BJ (cell line): ENCODE data around the gene RACGAP1. TPM values are rescaled to one million over a fixed set of nuclear protein-coding genes. Genes with fewer than 3 reads are reported as not detected.

Experiments used
- CTCF ChIA-PET: fragments of 350-600 bp; formaldehyde crosslinking; extraction: SDS; loops from one replicate; lab custom pipeline; 2021; ENCODE audit warnings: antibody characterized with exemption, inconsistent platforms; lab: Yijun Ruan, JAX
- POLR2A ChIA-PET: fragments of 300-600 bp; sonication (Branson Sonifier 250); formaldehyde crosslinking; extraction: SDS; loops from one replicate; lab custom pipeline; 2021; ENCODE audit warnings: antibody characterized with exemption; lab: Charles Lee
- DNase-seq: peaks from one replicate; pipeline ENCODE4 v3.0.0-alpha.2; 2011; ENCODE audit warnings: low read depth
- H3K27me3 ChIP-seq: 2 replicates; pipeline ENCODE4 v1.6.0; 2011; ENCODE audit warnings: low read length; ENCODE audit not compliant: control insufficient read depth, insufficient read depth
- H3K36me3 ChIP-seq: 2 replicates; pipeline ENCODE4 v1.5.1; 2011; ENCODE audit warnings: low read length; ENCODE audit not compliant: control insufficient read depth, insufficient read depth
- H3K4me3 ChIP-seq: 2 replicates; pipeline ENCODE4 v1.5.1; 2011; ENCODE audit warnings: low read depth, mild to moderate bottlenecking, control low read depth, low read length
- CTCF ChIP-seq: IDR thresholded peaks from 2 replicates; pipeline ENCODE4 v1.5.1; 2011; ENCODE audit warnings: low read depth, mild to moderate bottlenecking, control low read depth, inconsistent platforms, low read length, moderate library complexity; ENCODE audit not compliant: insufficient read depth
- polyA plus RNA-seq: library from polyadenylated mRNA; depleted of rRNA; stranded (reverse); fragments of >200 nt; gene quantifications from 2 replicates; pipeline ENCODE4 v1.2.3, GENCODE V29; 2011; rRNA removed

Gene RACGAP1
- polyA plus RNA-seq, 1 experiment = 42.8 TPM

GRCh38 chr12:49942512-49942893 lies 82.8 kb downstream of the RACGAP1 start:
- no peak for DNase-seq
- 0 out of 2 replicates have a peak, but pooled peaks cover 1% of the 10 kb centered on the region for H3K27me3 ChIP-seq
- no peak for TF ChIP-seq CTCF
- H3K4me3 ChIP-seq = no peak overlapping the region
- CTCF ChIA-PET = interaction anchor here (1.1 to 2.7 kb wide), 5 partner anchors 16 to 128 kb away, joined by 3 to 14 read pairs (median 5); no protein-coding TSS in a partner anchor
- no peaks in the 10 kb centered on the region for H3K36me3 ChIP-seq
- POLR2A ChIA-PET = no interaction called here

GRCh38 chr12:49941556-49942511 lies 83.5 kb downstream of the RACGAP1 start:
- Histone ChIP-seq H3K27me3 (0 out of 2 replicates have a peak, but pooled peaks cover 1% of the 10 kb centered on the region), H3K4me3 (no peak overlapping the region), H3K36me3 (no peaks in the 10 kb centered on the region)
- POLR2A ChIA-PET = no interaction called here
- no peak for TF ChIP-seq CTCF
- CTCF ChIA-PET = interaction anchor here (0.7 to 2.7 kb wide), 7 partner anchors 17 to 152 kb away, joined by 3 to 14 read pairs (median 3); no protein-coding TSS in a partner anchor
- no peak for DNase-seq

- no peak overlapping the region for H3K4me3 ChIP-seq
- ChIA-PET POLR2A (no interaction called here), CTCF (interaction anchor here (0.8 to 1.7 kb wide), 5 partner anchors 9 to 198 kb away, joined by 3 to 5 read pairs (median 3); partner anchors contain the start of genes AQP2 and TMBIM6)
- H3K36me3 ChIP-seq = no peaks in the 10 kb centered on the region
- TF ChIP-seq CTCF = no peak
- no peak for DNase-seq
- 0 out of 2 replicates have a peak, but pooled peaks cover 1% of the 10 kb centered on the region for H3K27me3 ChIP-seq
Measured at GRCh38 chr12:49939707-49940106, 85.6 kb downstream of the RACGAP1 start.

GRCh38 chr12:49939307-49939706 lies 86.0 kb downstream of the RACGAP1 start:
- no peak overlapping the region for H3K4me3 ChIP-seq
- TF ChIP-seq CTCF = no peak
- 0 out of 2 replicates have a peak, but pooled peaks cover 1% of the 10 kb centered on the region for H3K27me3 ChIP-seq
- no peak for DNase-seq
- no peaks in the 10 kb centered on the region for H3K36me3 ChIP-seq
- ChIA-PET CTCF (interaction anchor here (0.8 to 1.7 kb wide), 4 partner anchors 9 to 198 kb away, joined by 3 to 5 read pairs (median 3); partner anchors contain the start of genes AQP2 and TMBIM6), POLR2A (no interaction called here)

Other genes with a start within 250 kb of the RACGAP1 start
- gene NCKAP5L, start 197.1 kb downstream of the RACGAP1 start, polyA plus RNA-seq = 7.3 and 13.2 TPM in 2 replicates
- 2.6 and 3.5 TPM in 2 replicates for gene BCDIN3D, start 182.4 kb downstream of the RACGAP1 start, polyA plus RNA-seq
- gene FAIM2, start 121.6 kb downstream of the RACGAP1 start, polyA plus RNA-seq = 1.4 and 3.6 TPM in 2 replicates
- gene AQP2, start 74.8 kb downstream of the RACGAP1 start, polyA plus RNA-seq = not detected in 2 replicates
- not detected in 2 replicates for gene AQP5, start 63.6 kb downstream of the RACGAP1 start, polyA plus RNA-seq
- gene AQP6, start 52.5 kb downstream of the RACGAP1 start, polyA plus RNA-seq = not detected in 2 replicates
- gene ASIC1, start 32.1 kb upstream of the RACGAP1 start, polyA plus RNA-seq = 4.9 and 7.0 TPM in 2 replicates
- gene SMARCD1, start 59.8 kb upstream of the RACGAP1 start, polyA plus RNA-seq = 48.9 and 56.0 TPM in 2 replicates
- gene GPD1, start 78.5 kb upstream of the RACGAP1 start, polyA plus RNA-seq = 0.31 and 0.47 TPM in 2 replicates
- gene COX14, start 86.7 kb upstream of the RACGAP1 start, polyA plus RNA-seq = 85.7 and 104 TPM in 2 replicates
- 68.0 and 100 TPM in 2 replicates for gene CERS5, start 141.9 kb upstream of the RACGAP1 start, polyA plus RNA-seq